GM21619 (cell line): ENCODE results near the gene TBC1D22A.

ENCODE experiments used
- ATAC-seq: cut with Tn5 transposase; IDR thresholded peaks from one replicate; pipeline ENCODE4 v1.9.1; 2021; ENCODE audit not compliant: unreplicated experiment

TBC1D22A gene

DNA sequence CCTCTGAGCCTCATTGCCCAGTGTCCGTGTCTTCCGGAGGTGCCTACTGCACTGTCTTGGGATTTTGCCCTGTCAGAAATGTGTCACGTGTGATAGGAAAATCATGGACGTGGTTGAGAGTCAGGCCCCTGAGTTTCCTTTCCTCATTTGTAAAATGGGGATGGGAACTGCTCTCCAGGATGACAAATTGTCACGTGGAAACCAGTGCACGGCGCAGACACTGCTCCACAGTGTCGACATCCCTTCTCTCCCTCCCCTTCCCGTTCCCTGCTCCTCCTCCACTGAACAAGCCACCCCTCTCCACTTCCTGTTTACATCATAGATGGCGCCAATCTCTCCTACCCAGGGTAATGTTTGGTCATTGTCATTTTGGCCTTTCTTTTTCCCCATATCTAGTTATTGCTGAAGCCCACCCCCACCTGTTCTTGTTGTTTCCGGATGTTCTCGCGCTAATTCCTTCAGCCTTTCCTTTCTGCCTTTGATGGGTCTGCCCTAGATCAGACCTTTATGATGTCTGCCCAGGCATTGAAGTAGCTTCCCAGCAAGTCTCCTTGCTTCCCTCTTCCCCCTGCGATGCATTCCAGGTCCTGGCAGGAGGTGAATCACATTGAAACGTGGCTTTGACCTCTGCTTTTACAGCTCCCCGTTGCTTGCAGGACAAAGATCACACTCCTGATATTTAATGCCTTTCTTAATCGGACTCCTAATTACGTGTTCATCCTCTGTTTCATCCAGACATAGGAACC, 91.8 kb downstream of the TBC1D22A start:
- ATAC-seq, result no peak

DNA sequence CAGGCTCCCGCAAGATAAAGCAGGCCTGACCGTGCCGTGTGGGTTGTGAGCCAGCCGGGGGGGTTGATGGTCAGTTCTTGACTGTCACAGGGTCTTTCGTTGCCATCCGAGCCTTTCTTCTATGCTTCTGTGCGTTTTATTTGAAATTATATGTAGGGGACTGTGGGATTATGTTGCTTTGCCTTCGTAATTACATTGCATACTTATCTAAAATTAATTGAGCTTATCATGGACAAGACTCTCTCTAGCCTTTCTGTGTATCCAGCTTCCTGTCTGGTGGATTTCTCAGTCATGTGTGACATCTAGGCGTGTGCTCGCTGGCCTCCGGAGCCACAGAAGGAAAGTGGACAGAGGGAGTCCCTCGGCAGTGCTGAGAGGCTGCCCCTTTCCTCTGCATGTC, 93.2 kb downstream of the TBC1D22A start:
- ATAC-seq, result no peak

DNA sequence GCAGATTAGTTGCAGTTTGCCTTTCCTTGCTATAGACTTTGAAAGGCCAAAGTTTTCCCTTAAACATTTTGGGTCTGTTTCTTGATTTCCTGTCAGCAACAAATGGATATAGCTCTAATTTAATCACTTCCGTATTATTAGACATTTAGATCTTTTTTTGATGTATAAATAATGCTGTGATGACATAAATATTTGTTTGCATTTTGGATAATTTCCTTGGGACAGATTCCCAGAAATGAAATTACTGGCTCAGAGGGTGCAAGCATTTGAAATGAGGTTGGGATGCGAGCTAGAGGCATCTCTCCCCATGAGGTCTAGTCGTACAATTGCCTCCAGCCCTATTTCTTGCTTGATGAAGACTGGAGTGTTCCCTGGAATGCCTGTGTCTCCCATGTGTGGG, 94.2 kb downstream of the TBC1D22A start:
- ATAC-seq, result no peak

DNA sequence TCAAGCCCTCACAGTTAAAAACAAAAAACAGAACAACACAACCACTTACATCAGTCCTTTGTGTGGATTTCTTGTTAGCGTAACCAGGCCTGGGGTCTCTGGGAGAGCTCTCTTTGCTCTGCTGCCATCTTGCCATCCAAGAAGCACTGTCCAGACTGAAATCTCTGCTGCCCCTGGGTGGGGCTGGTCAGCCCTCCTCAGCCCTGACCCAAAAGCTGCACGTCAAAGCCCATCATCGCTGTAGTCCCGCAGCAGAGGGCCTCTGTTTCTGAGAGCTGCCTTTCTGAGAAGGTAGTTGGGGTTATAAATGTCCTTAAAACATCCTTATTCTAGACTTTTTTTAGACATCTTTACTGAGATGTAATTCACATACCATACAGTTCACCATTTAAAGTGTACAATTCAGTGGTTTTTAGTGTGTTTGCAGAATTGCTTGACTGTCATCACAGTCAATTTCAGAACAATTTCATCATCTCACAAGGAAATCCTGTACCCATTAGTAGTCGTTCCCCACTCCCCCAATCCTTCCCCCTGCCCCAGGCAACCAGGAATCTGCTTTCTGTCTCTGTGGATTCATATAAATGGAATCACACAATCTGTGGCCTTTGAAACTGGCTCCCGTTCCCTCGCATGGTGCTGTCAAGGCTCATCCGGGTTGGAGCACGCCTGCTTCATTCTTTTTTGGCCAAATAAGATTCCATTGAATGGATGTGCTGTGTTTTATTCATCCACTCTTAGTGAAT, 94.9 kb downstream of the TBC1D22A start:
- ATAC-seq, result no peak

DNA sequence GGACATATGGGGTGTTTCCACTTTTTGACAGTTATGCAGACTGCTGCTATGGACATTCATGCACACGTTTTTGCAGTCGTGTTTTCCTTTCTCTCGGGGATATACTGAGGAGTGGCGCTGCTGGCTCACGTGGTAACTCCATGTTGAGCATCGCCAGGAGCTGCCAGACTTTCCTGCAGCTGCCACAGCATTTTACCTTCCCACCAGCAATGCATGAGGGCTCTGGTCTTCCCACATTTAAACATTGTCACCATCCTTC, 95.4 kb downstream of the TBC1D22A start:
- no peak for ATAC-seq

DNA sequence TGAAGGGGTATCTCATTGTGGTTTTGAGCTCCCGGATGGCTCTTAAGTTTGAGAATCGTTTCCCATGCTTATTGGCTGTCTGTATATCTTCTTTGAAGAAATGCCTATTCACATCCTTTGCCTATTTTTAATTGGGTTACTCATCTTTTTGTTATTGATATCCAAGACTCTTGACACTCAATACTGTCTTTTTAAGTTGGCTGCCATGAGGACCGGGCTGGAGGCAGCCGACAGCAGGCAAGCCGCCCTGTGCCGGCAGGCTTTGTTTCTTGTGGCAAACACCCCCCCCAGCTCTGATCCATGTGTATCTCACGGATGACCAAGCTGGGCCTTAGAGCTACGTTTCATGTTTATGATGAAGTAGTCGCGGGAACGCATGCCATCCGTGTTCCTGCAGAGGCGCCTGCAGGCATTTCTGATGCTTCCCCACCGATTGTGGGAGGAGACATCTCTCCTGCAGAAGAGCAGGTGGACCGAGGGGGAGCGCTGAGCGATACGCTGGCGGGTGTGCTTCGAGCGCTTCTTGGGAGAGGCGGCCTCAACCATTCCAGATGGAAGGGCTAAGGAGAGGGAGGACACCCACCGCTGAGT, 95.8 kb downstream of the TBC1D22A start:
- ATAC-seq, result no peak

DNA sequence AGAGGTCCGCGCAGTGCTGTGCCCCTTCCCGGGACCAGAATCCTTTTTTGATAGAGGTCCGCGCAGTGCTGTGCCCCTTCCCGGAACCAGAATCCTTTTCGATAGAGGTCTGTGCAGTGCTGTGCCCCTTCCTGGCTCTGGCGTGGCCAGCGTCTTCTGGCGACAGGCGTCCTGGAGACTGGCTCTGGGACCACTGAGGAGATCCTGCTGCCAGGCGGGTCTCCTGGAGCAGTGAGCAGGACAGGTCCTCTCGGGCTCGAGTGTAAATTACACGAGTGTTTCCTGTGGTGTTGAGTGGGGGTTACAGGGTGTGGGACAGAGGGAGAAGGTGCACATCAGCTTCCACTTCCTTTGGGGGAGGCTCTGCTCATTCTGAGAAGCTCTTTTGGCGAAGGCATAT, 98.1 kb downstream of the TBC1D22A start:
- ATAC-seq, result no peak

DNA sequence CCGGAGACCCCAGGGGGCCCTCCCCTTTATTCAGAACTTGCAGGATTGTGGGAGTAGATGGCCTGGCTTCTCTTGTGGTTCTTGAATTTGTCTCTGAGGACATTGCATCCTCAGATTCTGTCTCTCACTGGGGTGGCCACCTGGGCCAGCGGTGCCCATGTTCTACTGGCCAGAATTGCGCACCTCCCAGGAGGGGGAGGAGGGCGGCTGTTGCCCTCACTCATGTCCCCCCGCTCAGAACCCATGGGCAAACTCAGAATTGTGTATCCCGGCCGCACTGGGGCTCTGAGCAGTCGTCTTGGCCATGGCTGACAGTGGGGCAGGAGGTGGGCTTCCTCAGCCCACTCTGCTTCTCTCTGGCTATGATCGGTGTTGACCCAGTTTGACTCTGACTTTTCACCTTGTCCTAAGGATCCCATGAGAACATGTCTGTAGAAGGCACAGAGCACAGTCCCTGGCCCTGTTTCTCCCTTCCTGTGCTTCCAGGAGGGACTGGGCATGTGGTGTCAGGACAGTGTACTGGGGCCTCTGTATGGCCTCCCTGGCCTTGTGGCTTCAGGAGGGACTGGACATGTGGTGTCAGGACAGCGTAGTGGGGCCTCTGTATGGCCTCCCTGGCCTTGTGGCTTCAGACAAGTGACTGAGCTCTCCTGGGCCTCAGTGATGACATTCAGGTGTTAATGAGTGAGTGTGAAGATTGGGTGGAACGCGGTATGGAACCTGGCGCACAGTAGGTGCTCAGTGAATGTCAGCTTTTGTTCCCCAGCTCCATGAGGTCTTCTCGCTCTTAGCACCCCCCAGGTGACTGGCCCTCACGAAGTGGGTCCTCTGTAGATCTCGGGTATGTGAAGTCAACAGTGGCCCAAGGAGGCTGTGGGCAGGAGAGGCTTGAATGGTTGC, 99.3 kb downstream of the TBC1D22A start:
- no peak for ATAC-seq

DNA sequence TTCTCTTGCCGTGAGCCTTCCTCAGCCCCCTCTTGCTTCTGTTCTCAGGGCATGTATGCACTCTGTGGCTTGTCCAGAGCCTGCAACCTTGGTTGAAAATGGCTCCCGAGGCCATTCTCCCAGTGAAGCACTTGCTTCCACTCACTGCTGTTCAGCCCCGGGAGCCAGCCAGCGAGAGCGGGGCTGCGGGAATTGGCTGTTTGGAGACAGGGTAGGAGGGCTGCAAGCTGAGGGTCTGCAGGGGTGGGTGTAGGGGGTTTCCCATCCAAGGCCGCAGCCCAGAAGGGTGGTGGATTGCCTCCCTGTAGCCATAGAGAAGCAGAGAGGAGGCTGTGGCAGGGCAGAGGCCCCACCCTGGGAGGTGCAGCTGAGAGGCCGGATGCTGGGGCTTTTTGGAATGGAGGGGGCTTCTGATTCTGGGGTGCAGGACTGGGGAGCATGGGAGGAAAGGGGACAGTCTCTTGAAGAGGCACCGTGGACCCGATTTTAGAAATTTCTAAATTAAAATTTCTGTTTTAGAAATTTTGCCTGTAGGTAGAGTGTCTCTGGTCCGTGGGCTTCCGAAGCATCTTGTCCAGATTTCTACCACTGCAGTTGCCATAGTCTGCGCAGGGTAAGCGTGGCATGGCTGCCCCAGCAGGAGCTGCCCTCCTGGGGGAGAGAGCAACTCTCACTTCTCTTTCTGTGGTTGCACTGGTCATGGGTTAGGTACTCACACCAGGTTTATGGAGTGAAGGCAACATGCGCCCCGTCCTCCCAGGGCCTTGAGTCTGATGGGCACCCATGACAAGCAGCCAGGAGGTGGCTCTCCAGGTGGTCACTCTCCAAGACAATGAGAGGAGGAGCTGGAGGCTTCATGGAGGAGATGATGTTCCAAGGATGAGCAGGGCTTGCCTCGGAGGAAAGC, 100.2 kb downstream of the TBC1D22A start:
- ATAC-seq, result no peak

DNA sequence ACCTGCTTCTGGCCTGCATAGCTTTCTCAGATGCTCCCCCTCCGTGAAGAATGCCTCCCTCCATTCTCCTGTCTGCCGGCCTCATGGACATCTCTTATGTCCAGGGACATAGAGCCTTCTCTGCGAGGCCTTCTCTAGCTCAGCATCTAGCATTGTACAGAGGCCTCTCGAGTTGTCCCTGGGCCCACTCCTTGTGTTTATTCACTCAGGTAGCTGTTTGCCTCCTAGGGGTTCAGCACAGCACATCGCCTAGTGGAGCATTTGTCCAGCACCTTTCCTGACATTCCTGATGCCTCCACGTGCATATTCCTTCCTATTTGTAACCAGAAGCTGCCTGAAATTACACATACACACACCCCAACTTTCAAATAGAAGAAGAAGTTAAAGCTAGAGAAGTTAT, 101.3 kb downstream of the TBC1D22A start:
- ATAC-seq, result no peak

DNA sequence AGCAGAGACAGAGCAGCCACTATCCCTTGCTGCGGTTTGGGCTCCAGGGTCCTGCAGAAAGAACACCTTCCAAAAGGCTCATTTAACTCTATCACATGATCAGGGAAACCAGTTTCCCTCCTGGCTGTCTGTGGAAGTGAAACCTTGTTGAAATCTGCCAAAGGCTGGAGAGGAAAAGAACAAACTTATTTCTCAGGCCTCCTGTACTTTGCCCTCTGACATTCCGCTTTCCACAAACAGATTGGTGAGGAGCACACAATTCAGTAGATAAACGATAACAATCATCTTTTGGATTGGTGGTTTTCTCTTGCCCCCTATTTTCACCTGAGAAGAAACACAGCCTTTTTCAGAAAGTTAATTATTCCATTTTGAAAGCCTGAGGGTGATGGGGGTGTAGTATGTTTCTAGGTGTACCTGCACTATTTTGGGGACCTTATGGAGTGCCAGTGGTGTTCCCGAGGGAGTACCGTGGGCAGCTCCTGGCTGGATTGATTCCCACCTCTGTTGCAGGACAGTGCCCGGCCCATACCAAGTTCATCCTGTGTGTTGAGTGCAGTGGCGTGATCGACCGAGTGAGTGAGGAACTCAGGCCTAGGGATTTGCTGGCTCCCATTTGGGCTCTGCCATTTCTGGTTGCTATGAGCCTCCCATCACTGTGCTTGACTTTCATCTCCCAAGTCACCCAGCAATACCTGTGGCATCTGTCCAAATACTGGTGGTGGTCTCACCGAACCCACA, 102.0 kb downstream of the TBC1D22A start:
- no peak for ATAC-seq

DNA sequence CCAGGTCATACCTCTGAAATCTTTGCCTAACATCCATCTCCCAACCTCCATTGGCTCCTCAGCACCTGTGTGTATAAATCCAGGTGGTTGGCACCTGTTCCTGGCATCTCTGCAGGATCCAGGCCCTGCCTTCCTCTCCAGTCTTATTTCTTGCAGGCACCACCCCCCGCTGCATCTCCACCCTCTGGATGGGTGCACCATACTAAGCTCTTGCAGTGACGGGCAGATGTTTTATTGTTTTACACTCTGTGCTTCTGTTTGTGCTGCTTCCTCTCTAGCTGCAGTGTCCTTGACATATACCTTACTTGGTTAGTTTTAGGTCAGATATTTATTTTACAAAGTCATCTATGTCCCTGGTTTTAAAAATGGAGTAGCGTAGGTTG, 102.6 kb downstream of the TBC1D22A start:
- no peak for ATAC-seq

DNA sequence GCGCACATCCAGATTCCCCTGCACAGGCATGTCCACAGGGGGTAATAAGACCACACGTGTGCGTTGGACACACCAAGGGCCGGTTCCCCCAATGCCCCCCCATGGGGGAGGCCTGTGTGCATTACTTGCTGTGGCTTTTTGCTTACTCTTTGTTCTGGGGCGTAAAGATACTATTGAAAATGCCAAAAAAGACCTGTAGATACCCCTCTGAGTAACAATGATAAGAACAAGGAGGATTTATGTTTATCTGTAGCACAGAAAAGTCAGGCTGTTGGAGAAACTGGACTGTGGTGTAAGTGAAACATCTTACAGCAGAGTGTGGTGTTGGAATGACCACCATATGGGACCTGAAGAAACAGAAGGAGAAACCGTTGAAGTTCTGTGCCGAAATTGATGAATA, 103.2 kb downstream of the TBC1D22A start:
- no peak for ATAC-seq

DNA sequence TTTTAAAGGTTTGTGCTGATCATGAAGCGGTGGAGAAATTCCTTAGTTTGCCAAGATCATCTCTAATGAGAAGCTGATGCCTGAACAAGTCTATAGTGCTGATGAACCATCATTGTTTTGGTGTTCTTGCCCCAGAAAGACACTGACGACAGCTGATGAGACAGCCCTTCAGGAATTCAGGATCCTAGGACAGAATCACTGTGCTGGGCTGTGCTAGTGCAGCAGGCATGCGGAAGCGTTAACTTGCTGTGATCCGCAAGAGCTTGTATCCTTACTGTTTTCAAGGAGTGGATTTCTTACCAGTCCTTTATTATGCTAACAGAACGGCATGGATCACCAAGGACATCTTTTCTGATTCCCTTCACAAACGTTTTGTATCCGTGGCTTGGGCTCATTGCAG, 104.1 kb downstream of the TBC1D22A start:
- no peak for ATAC-seq

DNA sequence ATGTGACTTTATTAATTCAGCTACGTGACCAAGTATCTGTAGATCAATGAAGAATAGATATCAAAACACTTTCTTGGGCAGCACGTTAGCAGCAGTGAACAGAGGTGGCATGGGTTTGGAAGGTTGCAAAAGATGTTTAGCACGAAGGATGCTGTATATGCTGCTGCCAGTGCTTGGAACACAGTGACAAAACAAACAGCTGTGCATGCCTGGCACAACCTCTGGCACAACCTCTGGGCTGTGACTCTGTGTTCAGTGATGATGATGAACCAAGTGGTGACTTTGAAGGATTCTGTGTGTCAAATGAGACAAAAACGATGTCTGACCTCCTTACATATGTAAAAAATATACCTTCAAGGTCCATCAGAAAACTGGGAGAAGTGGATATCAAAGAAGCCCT, 104.7 kb downstream of the TBC1D22A start:
- no peak for ATAC-seq

DNA sequence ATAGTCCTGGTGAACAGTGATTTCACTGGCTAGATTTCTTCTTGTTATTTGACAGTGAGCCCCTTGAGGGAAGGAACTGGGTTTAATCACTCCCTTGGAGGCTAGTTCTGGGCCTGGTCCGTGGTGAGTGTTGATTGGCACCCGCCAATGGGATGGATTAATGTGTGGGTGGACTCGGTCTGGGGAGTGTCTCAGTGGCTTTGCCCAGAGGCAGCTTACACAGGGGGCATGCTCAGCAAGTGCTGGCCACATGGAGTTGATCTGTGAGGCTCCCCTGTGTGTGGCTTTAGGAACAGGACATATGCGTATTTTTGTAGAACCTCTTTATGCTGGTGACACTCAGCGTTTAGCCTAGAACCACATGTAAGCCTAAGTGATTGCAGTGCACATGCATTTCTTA, 106.9 kb downstream of the TBC1D22A start:
- no peak for ATAC-seq

DNA sequence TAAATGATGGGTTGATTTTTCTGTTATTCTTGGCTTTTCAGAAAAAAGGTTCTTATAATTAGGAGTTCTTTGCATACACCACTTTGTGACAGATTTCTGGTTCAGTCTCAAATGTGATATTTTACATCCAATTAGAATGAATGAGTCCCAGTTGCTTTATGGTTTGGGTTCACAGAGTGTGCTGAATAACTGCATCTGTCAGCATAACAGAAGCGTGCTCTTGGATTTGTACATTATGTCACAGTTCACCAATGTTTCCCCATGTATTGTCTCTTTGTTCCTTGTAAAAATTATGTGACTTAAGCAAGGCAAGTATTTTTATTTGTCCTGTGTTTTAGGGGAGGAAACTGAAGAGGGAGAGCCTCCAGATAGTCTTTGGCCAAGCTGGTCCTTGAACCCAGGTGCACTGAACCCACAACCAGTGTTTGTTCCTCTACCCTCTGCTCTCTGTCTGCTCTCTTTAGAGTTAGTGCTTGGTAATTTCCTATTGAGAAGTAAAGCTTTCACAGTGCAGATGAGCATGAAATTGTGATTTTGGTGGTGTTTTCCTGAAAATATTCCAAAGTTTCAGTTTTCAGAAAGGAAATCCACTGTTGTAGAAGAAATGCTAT, 107.5 kb downstream of the TBC1D22A start:
- ATAC-seq, result no peak

DNA sequence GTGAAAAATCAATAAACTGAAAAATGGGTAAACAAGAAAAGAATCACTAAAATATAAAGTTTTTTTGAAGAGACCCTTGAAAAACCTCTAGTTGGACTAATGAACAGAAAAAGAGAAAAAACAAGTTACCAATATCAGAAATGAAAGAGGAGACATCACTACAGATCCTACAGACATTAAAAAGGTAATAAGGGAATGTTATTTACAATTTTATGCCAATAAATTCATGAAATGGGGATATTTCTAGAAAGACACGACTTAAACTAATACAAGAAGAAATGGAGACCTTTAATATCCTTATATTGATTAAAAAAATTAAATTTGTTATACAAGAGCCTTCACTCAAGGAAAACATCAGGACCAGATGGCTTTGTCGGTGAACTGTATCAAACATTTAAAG, 109.4 kb downstream of the TBC1D22A start:
- no peak for ATAC-seq

DNA sequence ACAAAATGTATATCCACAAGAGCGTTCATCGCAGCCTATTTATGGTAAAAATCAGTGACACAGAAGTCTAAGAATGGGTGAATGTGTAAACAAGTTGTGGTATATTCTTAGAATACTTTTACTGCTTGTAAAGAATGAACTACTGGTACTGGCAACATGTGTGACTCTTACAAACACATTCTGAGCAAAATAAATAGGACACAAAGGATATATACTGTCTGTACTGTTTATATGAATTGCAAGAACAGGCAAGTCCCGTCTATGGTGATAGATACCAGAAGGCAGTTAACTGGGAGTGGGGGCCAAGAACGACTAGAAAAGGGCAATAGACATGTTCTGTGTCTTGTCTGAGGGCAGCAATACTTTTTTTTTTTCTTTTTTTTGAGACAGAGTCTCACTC, 112.6 kb downstream of the TBC1D22A start:
- no peak for ATAC-seq
